ENCODE results near the gene PPP6R2. TPM values are rescaled to one million over a fixed set of nuclear protein-coding genes. Genes with fewer than 3 reads are reported as not detected.

Gene PPP6R2
- total and polyA plus RNA-seq, 2 donors (not counting 3 experiments of a cell fraction or from before 2014, with no cell fraction given) = 38.6 to 54.6 TPM

DNA sequence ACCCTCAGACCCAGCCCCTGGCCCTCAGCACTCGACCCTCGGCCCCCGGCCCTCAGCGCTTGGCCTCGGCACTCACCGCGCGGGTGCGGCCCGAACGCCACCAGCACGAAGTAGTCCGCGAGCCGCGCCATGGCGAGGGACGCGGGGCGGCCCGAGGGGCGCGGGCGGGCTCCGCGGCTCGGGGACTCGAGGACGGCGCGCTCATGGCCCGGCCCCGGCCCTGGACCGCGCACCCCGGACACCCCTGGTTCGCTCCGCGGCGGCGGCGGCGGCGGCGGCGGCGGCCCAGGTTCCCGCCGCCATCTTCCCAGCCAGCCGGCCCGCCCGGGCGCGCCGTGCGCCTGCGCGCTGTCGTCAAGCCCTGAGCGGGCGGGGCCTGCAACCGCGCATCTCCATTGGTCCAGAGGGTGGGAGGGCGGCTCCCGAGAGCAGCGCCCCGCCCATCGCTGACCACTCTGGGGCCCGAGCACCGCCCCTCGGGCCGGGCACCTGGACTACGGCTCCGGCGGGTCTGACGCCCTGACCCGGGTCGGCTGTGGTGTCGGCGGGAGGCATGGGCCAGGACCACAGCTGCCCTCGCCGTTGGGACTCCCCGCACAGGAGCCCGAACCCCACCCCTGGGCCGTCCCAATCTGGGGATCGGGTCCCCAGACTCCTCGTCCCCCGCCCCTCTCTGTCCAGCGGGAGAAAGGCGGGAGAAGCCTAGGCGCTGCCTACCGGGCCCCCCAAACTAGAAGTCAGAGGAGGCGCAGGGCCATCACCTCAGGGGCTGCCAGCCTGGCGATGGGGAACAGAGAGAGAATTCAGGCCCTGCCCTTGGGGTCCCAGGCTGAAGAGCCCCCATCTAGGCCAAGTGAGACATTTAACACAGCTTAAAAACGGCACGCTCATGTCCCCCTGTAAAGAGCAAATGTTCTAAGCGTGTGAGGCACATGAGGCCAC, 131.9 kb downstream of the PPP6R2 start, which contains the start of gene SBF1:
SBF1 (minus strand) TSS at position 326 of the 942 bp plus-strand sequence; CDS start at position 131, 195 bp downstream.
- H3K4me3 ChIP-seq (replicated peaks in 1 of 3; ENCODE audit: insufficient read depth in 1 of 3, low read depth in 1 of 3, low read length in 3 of 3) = peak within 1 kb of the TSS; percentile 54 to 77 (median 58)
- H3K9ac ChIP-seq (replicated peaks; ENCODE audit: extremely low read depth, insufficient read depth, low read length) = peak within 1 kb of the TSS; percentile 76
- H2AFZ ChIP-seq (ENCODE audit: low read depth, low read length) = peak within 1 kb of the TSS; percentile 91
- peaks cover 3% of the 10 kb centered on the region for H4K20me1 ChIP-seq (replicated peaks; ENCODE audit: control insufficient read depth, extremely low read depth, insufficient read depth, low read length)
- TF ChIP-seq GATA2 (IDR thresholded peaks at IDR 0.05; ENCODE audit: insufficient read depth, insufficient read length, low read depth, low read length) = no peak
- TF ChIP-seq EZH2 (IDR thresholded peaks at IDR 0.05; ENCODE audit: borderline replicate concordance, low read depth, low read length, severe bottlenecking) = no peak
- TF ChIP-seq CTCF (IDR thresholded peaks at IDR 0.05; ENCODE audit: extremely low read depth in 1 of 2, insufficient read depth in 1 of 2, low read depth in 1 of 2, low read length in 2 of 2) = no peak
- TF ChIP-seq POLR2AphosphoS5 (IDR thresholded peaks at IDR 0.05; ENCODE audit: insufficient read depth, low read depth, low read length) = peak; percentile 13
- TF ChIP-seq JUN (IDR thresholded peaks at IDR 0.05; ENCODE audit: borderline replicate concordance, insufficient read depth, insufficient read length, low read depth) = no peak
- TF ChIP-seq MAX (IDR thresholded peaks at IDR 0.05; ENCODE audit: insufficient read depth, insufficient read length) = no peak
- no peak for TF ChIP-seq FOS (IDR thresholded peaks at IDR 0.05; ENCODE audit: borderline replicate concordance, insufficient read depth, low read length)
- POLR2A ChIA-PET = no interaction called here
- intact Hi-C loops (cut with micrococcal nuclease) = loop anchor here (2.0 kb wide), 1 partner anchor 24 kb away; no protein-coding TSS in a partner anchor
- H3K27me3 ChIP-seq (ENCODE audit: control insufficient read depth in 2 of 2, insufficient read depth in 2 of 2, low read length in 2 of 2) = peaks cover 4% of the 10 kb centered on the region in 2 experiments
- FAIRE-seq = peak; percentile 81
- DNase-seq (ENCODE audit: low read depth, low spot score) = peak; percentile 89
- dilution Hi-C loops (cut with MboI; ENCODE audit: extremely low pct_ligation_motif_present, low sequenced_read_pairs) = no loop called here
- peak within 1 kb of the TSS; percentile 66 for H3K4me2 ChIP-seq (ENCODE audit: insufficient read depth, low read length)
- H3K36me3 ChIP-seq (ENCODE audit: control insufficient read depth in 2 of 2, extremely low read depth in 1 of 2, insufficient read depth in 2 of 2, low read length in 2 of 2) = no peaks in the 10 kb centered on the region
- no TSS peak for BruUV-seq (replicated peaks)
- H3K27ac ChIP-seq (ENCODE audit: insufficient read depth, low read depth, low read length) = peak within 1 kb of the TSS; percentile 24
- H3K9me1 ChIP-seq (replicated peaks; ENCODE audit: control insufficient read depth, extremely low read depth, insufficient read depth, low read length) = no peaks in the 10 kb centered on the region
- no peaks in the 10 kb centered on the region for H3K9me3 ChIP-seq (replicated peaks; ENCODE audit: control insufficient read depth, insufficient read depth, low read length)
- peaks cover 14% of the 10 kb centered on the region for H3K4me1 ChIP-seq (ENCODE audit: control insufficient read depth, extremely low read depth, insufficient read depth, low read length)
- CTCF ChIA-PET = interaction anchor here (1.6 kb wide), 1 partner anchor 22 kb away, joined by 8 read pairs; no protein-coding TSS in a partner anchor
- peaks cover 42% of the 10 kb centered on the region for H3K79me2 ChIP-seq (ENCODE audit: control insufficient read depth, insufficient read depth, low read length)
